Measurements from ENCODE around the gene FHIT.

Gene FHIT

GRCh38 chr3:60291115-60291514 lies 960.1 kb downstream of the FHIT start:
- Histone ChIP-seq H3K4me1 (ENCODE audit: low read length) (peaks cover 7% of the 10 kb centered on the region; the same call in 1 of the 2 replicates), H2AFZ (ENCODE audit: low read depth, low read length) (no peak overlapping the region)
- no peak for TF ChIP-seq CTCF (IDR thresholded peaks at IDR 0.05; ENCODE audit: low read depth, low read length)
- TF ChIP-seq EZH2phosphoT487 (IDR thresholded peaks at IDR 0.05; ENCODE audit: low read depth), result no peak

GRCh38 chr3:60290122-60290492 lies 961.1 kb downstream of the FHIT start:
- Histone ChIP-seq H4K20me1 (ENCODE audit: insufficient read depth, low read length) (no peaks in the 10 kb centered on the region), H2AFZ (ENCODE audit: low read depth, low read length) (no peak overlapping the region), H3K4me1 (ENCODE audit: low read length) (peaks cover 7% of the 10 kb centered on the region; the same call in 1 of the 2 replicates), H3K9ac (ENCODE audit: low read length) (no peak overlapping the region), H3K9me3 (ENCODE audit: insufficient read depth, low read length) (no peaks in the 10 kb centered on the region), H3K36me3 (replicated peaks; ENCODE audit: low read depth, low read length) (no peaks in the 10 kb centered on the region), H3K79me2 (ENCODE audit: low read length) (no peaks in the 10 kb centered on the region), H3K27ac (ENCODE audit: low read length) (no peak overlapping the region), H3K4me2 (ENCODE audit: low read length) (no peak overlapping the region), H3K27me3 (ENCODE audit: low read depth, low read length) (no peaks in the 10 kb centered on the region), H3K4me3 (ENCODE audit: low read length) (no peak overlapping the region)
- no peak for TF ChIP-seq CTCF (IDR thresholded peaks at IDR 0.05; ENCODE audit: low read depth, low read length)
- no peak for TF ChIP-seq EZH2phosphoT487 (IDR thresholded peaks at IDR 0.05; ENCODE audit: low read depth)

More at GRCh38 chr3:60291115-60291514, 960.1 kb downstream of the FHIT start:
- H3K4me2 ChIP-seq (ENCODE audit: low read length), result no peak overlapping the region
- H3K79me2 ChIP-seq (ENCODE audit: low read length), result no peaks in the 10 kb centered on the region
- H3K4me3 ChIP-seq (ENCODE audit: low read length), result no peak overlapping the region
- H3K9ac ChIP-seq (ENCODE audit: low read length), result no peak overlapping the region
- no peaks in the 10 kb centered on the region for H3K9me3 ChIP-seq (ENCODE audit: insufficient read depth, low read length)
- H3K27me3 ChIP-seq (ENCODE audit: low read depth, low read length), result no peaks in the 10 kb centered on the region
- H3K27ac ChIP-seq (ENCODE audit: low read length), result no peak overlapping the region
- no peaks in the 10 kb centered on the region for H3K36me3 ChIP-seq (replicated peaks; ENCODE audit: low read depth, low read length)
- H4K20me1 ChIP-seq (ENCODE audit: insufficient read depth, low read length), result no peaks in the 10 kb centered on the region

GRCh38 chr3:60289341-60290121 lies 961.7 kb downstream of the FHIT start:
- Histone ChIP-seq H3K36me3 (replicated peaks; ENCODE audit: low read depth, low read length) (no peaks in the 10 kb centered on the region), H3K27ac (ENCODE audit: low read length) (no peak overlapping the region), H3K9me3 (ENCODE audit: insufficient read depth, low read length) (no peaks in the 10 kb centered on the region), H3K79me2 (ENCODE audit: low read length) (no peaks in the 10 kb centered on the region), H3K4me3 (ENCODE audit: low read length) (no peak overlapping the region), H3K4me1 (ENCODE audit: low read length) (peaks cover 6% of the 10 kb centered on the region; the same call in 1 of the 2 replicates), H3K27me3 (ENCODE audit: low read depth, low read length) (no peaks in the 10 kb centered on the region), H2AFZ (ENCODE audit: low read depth, low read length) (no peak overlapping the region), H4K20me1 (ENCODE audit: insufficient read depth, low read length) (no peaks in the 10 kb centered on the region), H3K9ac (ENCODE audit: low read length) (no peak overlapping the region), H3K4me2 (ENCODE audit: low read length) (no peak overlapping the region)
- no peak for TF ChIP-seq EZH2phosphoT487 (IDR thresholded peaks at IDR 0.05; ENCODE audit: low read depth)
- TF ChIP-seq CTCF (IDR thresholded peaks at IDR 0.05; ENCODE audit: low read depth, low read length), result no peak

- Histone ChIP-seq H2AFZ (ENCODE audit: low read depth, low read length) (no peak overlapping the region), H3K27ac (ENCODE audit: low read length) (no peak overlapping the region), H3K27me3 (ENCODE audit: low read depth, low read length) (no peaks in the 10 kb centered on the region), H3K4me1 (ENCODE audit: low read length) (no peaks in the 10 kb centered on the region), H3K36me3 (replicated peaks; ENCODE audit: low read depth, low read length) (no peaks in the 10 kb centered on the region), H3K9me3 (ENCODE audit: insufficient read depth, low read length) (no peaks in the 10 kb centered on the region; the same call in 1 of the 2 replicates), H3K79me2 (ENCODE audit: low read length) (no peaks in the 10 kb centered on the region), H3K9ac (ENCODE audit: low read length) (no peak overlapping the region), H3K4me2 (ENCODE audit: low read length) (no peak overlapping the region), H3K4me3 (ENCODE audit: low read length) (no peak overlapping the region), H4K20me1 (ENCODE audit: insufficient read depth, low read length) (no peaks in the 10 kb centered on the region)
- TF ChIP-seq CTCF (IDR thresholded peaks at IDR 0.05; ENCODE audit: low read depth, low read length) (no peak), EZH2phosphoT487 (IDR thresholded peaks at IDR 0.05; ENCODE audit: low read depth) (no peak)
These were observed 968.4 kb downstream of the FHIT start for GRCh38 chr3:60282866-60283265.
